GM23338 (cell line): ENCODE measurements around the gene PKP3. TPM values are rescaled to one million over a fixed set of nuclear protein-coding genes. Genes with fewer than 3 reads are reported as not detected.

Experiments
- ATAC-seq: fragments of 200-7000 bp; cut with Tn5 transposase; 3 replicates; pipeline ENCODE4 v1.9.1; 2020
- DNase-seq: peaks from one replicate; pipeline ENCODE4 v3.0.0-alpha.2; 2015; ENCODE audit warnings: low spot score
- H2AFZ ChIP-seq: fragments of 200-600 bp; sonication (generic); 2 replicates; pipeline ENCODE4 v1.8.0; 2016; ENCODE audit warnings: antibody characterized with exemption, mild to moderate bottlenecking, moderate library complexity
- H3F3A ChIP-seq: fragments of 200-600 bp; sonication (generic); replicated peaks from 2 replicates; pipeline ENCODE4 v1.8.0; 2017; ENCODE audit warnings: antibody characterized with exemption, mixed run types, low read depth
- H3K27ac ChIP-seq: fragments of 200-600 bp; sonication (generic); 2 replicates; pipeline ENCODE4 v1.6.1; 2016; ENCODE audit warnings: low read depth
- H3K27me3 ChIP-seq: fragments of 200-600 bp; sonication (generic); 2 replicates; pipeline ENCODE4 v1.8.0; 2016; ENCODE audit warnings: mild to moderate bottlenecking, mixed run types, moderate library complexity; ENCODE audit not compliant: insufficient read depth
- H3K36me3 ChIP-seq: fragments of 200-600 bp; sonication (generic); 2 replicates; pipeline ENCODE4 v1.8.0; 2016; ENCODE audit warnings: mild to moderate bottlenecking; ENCODE audit not compliant: insufficient read depth
- H3K4me1 ChIP-seq: fragments of 200-600 bp; sonication (generic); 2 replicates; pipeline ENCODE4 v1.8.0; 2016; ENCODE audit warnings: mild to moderate bottlenecking, moderate library complexity; ENCODE audit not compliant: insufficient read depth
- H3K4me2 ChIP-seq: fragments of 200-600 bp; sonication (generic); 2 replicates; pipeline ENCODE4 v1.7.1; 2017; ENCODE audit warnings: mixed run types
- H3K4me3 ChIP-seq: fragments of 200-600 bp; sonication (generic); 2 replicates; pipeline ENCODE4 v1.6.1; 2016; ENCODE audit warnings: mixed run types
- H3K79me2 ChIP-seq: fragments of 200-600 bp; sonication (generic); replicated peaks from 2 replicates; pipeline ENCODE4 v1.8.0; 2017; ENCODE audit warnings: mild to moderate bottlenecking; ENCODE audit not compliant: insufficient read depth
- H3K9me2 ChIP-seq: fragments of 200-600 bp; sonication (generic); 2 replicates; pipeline ENCODE4 v1.8.0; 2017; ENCODE audit not compliant: insufficient read depth
- H4K20me1 ChIP-seq: fragments of 200-600 bp; sonication (generic); replicated peaks from 2 replicates; pipeline ENCODE4 v1.8.0; 2017; ENCODE audit warnings: mild to moderate bottlenecking; ENCODE audit not compliant: insufficient read depth
- H3K27ac Mint-ChIP-seq: 2 replicates; pipeline ENCODE4 v1.8.0; 2020; ENCODE audit warnings: inconsistent platforms, mild to moderate bottlenecking, moderate library complexity, mixed read lengths
- H3K27me3 Mint-ChIP-seq: 3 replicates; pipeline ENCODE4 v1.8.0; 2022; ENCODE audit warnings: low read depth, mild to moderate bottlenecking, moderate library complexity, mixed read lengths, inconsistent platforms; ENCODE audit not compliant: insufficient read depth, poor library complexity
- H3K36me3 Mint-ChIP-seq: 3 replicates; pipeline ENCODE4 v1.8.0; 2021; ENCODE audit warnings: low read depth, mild to moderate bottlenecking, inconsistent platforms, moderate library complexity, mixed read lengths
- H3K4me1 Mint-ChIP-seq: 3 replicates; pipeline ENCODE4 v1.8.0; 2020; ENCODE audit warnings: mild to moderate bottlenecking, inconsistent platforms, mixed read lengths
- H3K4me3 Mint-ChIP-seq: 3 replicates; pipeline ENCODE4 v1.8.0; 2021; ENCODE audit warnings: moderate library complexity, mild to moderate bottlenecking, inconsistent platforms, mixed read lengths
- H3K9me3 Mint-ChIP-seq: 3 replicates; pipeline ENCODE4 v1.8.0; 2020; ENCODE audit warnings: moderate library complexity, mild to moderate bottlenecking, inconsistent platforms, mixed read lengths
- CREB1 ChIP-seq: fragments of 250-450 bp; sonication (Bioruptor Pico); IDR thresholded peaks from 2 replicates; pipeline ENCODE4 v1.5.0; 2020; ENCODE audit warnings: low read depth, mild to moderate bottlenecking, moderate library complexity
- ETS1 ChIP-seq: IDR thresholded peaks from 2 replicates; pipeline ENCODE4 v1.6.1; 2016; ENCODE audit warnings: antibody characterized with exemption
- EZH2 ChIP-seq: fragments of 200-600 bp; sonication (generic); IDR thresholded peaks from one replicate; pipeline ENCODE4 v1.8.0; 2017; ENCODE audit warnings: antibody characterized with exemption, mild to moderate bottlenecking, low read depth; ENCODE audit not compliant: unreplicated experiment
- EZH2phosphoT487 ChIP-seq: fragments of 200-600 bp; sonication (generic); IDR thresholded peaks from one replicate; pipeline ENCODE4 v1.8.1; 2018; ENCODE audit warnings: antibody characterized with exemption; ENCODE audit not compliant: unreplicated experiment
- JUNB ChIP-seq: IDR thresholded peaks from one replicate; pipeline ENCODE4 v1.6.1; 2016; ENCODE audit warnings: antibody characterized with exemption; ENCODE audit not compliant: unreplicated experiment
- POLR2AphosphoS5 ChIP-seq: IDR thresholded peaks from 2 replicates; pipeline ENCODE4 v1.6.1; 2016; ENCODE audit warnings: antibody characterized with exemption, low read depth
- REST ChIP-seq: IDR thresholded peaks from one replicate; pipeline ENCODE4 v1.6.1; 2018; ENCODE audit warnings: antibody characterized with exemption; ENCODE audit not compliant: unreplicated experiment
- STAT1 ChIP-seq: IDR thresholded peaks from one replicate; pipeline ENCODE4 v1.6.1; 2016; ENCODE audit warnings: antibody characterized with exemption; ENCODE audit not compliant: unreplicated experiment
- ZNF331 ChIP-seq: fragments of 250-450 bp; sonication (Bioruptor Pico); IDR thresholded peaks from 2 replicates; pipeline ENCODE4 v1.5.0; 2020; ENCODE audit warnings: low read depth, mild to moderate bottlenecking, moderate library complexity
- polyA plus RNA-seq: library from polyadenylated mRNA; unstranded; fragments of >200 nt; fragmentation: Nextera tagmentation; extraction: Ambion mirVana; gene quantifications from 2 replicates; pipeline ENCODE4 v1.2.1, GENCODE V29; 2016
- total RNA-seq: library from RNA; depleted of rRNA; stranded (reverse); fragments of >200 nt; shearing (Covaris generic); gene quantifications from 2 replicates; pipeline ENCODE4 v1.2.3, GENCODE V29; 2014
- TF ChIP-seq, protein P1 (sequence below), 2 experiments: fragments of 200-600 bp in 1 of 2; sonication (generic) in 1 of 2; conservative IDR thresholded peaks; 2 replicates each; pipeline versions ENCODE4 v1.5.1 to v1.6.1; 2016 to 2017; ENCODE audit warnings: antibody characterized with exemption in 2 of 2, low read depth in 2 of 2, mild to moderate bottlenecking in 2 of 2, moderate library complexity in 1 of 2
- TF ChIP-seq, protein P2 (sequence below): fragments of 250-450 bp; sonication (Bioruptor Pico); IDR thresholded peaks from 2 replicates; pipeline ENCODE4 v1.5.0; 2020; ENCODE audit warnings: mild to moderate bottlenecking, moderate library complexity

The PKP3 gene
- total and polyA plus RNA-seq, 2 experiments from 2014 or later: 7.2 to 23.0 TPM

DNA sequence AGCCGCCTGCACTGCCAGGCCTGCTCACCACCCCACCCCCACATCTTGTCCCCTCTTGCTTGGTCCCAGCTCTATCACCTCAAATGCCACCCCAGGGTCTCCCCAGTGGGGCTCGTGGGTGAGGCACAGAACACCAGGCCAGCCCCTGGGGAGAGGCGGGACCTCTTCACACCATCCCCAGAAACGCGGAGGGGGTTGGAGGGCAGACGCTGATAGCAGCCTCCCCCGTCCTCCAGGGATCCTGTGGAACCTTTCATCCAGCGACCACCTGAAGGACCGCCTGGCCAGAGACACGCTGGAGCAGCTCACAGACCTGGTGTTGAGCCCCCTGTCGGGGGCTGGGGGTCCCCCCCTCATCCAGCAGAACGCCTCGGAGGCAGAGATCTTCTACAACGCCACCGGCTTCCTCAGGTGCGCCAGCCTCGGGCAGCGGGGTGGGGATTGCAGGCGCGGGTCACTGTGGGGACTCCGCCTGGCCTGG lies 5.8 kb downstream of the PKP3 start (continued):
- TF ChIP-seq, protein P1, sequence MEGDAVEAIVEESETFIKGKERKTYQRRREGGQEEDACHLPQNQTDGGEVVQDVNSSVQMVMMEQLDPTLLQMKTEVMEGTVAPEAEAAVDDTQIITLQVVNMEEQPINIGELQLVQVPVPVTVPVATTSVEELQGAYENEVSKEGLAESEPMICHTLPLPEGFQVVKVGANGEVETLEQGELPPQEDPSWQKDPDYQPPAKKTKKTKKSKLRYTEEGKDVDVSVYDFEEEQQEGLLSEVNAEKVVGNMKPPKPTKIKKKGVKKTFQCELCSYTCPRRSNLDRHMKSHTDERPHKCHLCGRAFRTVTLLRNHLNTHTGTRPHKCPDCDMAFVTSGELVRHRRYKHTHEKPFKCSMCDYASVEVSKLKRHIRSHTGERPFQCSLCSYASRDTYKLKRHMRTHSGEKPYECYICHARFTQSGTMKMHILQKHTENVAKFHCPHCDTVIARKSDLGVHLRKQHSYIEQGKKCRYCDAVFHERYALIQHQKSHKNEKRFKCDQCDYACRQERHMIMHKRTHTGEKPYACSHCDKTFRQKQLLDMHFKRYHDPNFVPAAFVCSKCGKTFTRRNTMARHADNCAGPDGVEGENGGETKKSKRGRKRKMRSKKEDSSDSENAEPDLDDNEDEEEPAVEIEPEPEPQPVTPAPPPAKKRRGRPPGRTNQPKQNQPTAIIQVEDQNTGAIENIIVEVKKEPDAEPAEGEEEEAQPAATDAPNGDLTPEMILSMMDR (conservative IDR thresholded peaks at IDR 0.05; ENCODE audit: low read depth in 2 of 2): no peak
- no peak for TF ChIP-seq JUNB
- no peak for TF ChIP-seq CREB1
- TF ChIP-seq REST: no peak
- no peak for TF ChIP-seq ETS1

DNA sequence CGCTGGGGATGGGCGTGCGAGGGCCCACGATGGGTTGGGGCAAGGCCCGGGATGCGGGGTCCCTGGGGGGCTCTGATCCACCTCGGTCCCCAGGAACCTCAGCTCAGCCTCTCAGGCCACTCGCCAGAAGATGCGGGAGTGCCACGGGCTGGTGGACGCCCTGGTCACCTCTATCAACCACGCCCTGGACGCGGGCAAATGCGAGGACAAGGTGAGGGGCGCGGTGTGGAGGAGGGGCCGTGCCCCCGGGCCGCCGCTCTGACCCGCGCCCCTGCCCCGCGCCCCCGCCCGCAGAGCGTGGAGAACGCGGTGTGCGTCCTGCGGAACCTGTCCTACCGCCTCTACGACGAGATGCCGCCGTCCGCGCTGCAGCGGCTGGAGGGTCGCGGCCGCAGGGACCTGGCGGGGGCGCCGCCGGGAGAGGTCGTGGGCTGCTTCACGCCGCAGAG lies 6.3 kb downstream of the PKP3 start:
- H3K4me1 Mint-ChIP-seq: no peaks in the 10 kb centered on the region; the same call in 2 of the 3 replicates
- ATAC-seq: peak; percentile 17
- H3K36me3 Mint-ChIP-seq: peaks cover 14% of the 10 kb centered on the region
- Histone ChIP-seq H3K27ac (no peak overlapping the region), H3K9me2 (no peaks in the 10 kb centered on the region), H3K4me1 (no peaks in the 10 kb centered on the region), H2AFZ (no peak overlapping the region), H4K20me1 (no peaks in the 10 kb centered on the region), H3K4me2 (no peak overlapping the region), H3K79me2 (no peaks in the 10 kb centered on the region), H3F3A (no peaks in the 10 kb centered on the region), H3K36me3 (no peaks in the 10 kb centered on the region), H3K4me3 (no peak overlapping the region), H3K27me3 (no peaks in the 10 kb centered on the region)
- DNase-seq: no peak
- no peak overlapping the region for H3K27ac Mint-ChIP-seq
- peaks cover 24% of the 10 kb centered on the region for H3K9me3 Mint-ChIP-seq
- H3K4me3 Mint-ChIP-seq: no peak overlapping the region
- peaks cover 18% of the 10 kb centered on the region for H3K27me3 Mint-ChIP-seq
- TF ChIP-seq EZH2phosphoT487 (no peak), ETS1 (no peak), EZH2 (no peak), ZNF331 (CRISPR knock-in tag) (no peak), CREB1 (no peak), STAT1 (no peak), POLR2AphosphoS5 (no peak)
- TF ChIP-seq, protein P2, sequence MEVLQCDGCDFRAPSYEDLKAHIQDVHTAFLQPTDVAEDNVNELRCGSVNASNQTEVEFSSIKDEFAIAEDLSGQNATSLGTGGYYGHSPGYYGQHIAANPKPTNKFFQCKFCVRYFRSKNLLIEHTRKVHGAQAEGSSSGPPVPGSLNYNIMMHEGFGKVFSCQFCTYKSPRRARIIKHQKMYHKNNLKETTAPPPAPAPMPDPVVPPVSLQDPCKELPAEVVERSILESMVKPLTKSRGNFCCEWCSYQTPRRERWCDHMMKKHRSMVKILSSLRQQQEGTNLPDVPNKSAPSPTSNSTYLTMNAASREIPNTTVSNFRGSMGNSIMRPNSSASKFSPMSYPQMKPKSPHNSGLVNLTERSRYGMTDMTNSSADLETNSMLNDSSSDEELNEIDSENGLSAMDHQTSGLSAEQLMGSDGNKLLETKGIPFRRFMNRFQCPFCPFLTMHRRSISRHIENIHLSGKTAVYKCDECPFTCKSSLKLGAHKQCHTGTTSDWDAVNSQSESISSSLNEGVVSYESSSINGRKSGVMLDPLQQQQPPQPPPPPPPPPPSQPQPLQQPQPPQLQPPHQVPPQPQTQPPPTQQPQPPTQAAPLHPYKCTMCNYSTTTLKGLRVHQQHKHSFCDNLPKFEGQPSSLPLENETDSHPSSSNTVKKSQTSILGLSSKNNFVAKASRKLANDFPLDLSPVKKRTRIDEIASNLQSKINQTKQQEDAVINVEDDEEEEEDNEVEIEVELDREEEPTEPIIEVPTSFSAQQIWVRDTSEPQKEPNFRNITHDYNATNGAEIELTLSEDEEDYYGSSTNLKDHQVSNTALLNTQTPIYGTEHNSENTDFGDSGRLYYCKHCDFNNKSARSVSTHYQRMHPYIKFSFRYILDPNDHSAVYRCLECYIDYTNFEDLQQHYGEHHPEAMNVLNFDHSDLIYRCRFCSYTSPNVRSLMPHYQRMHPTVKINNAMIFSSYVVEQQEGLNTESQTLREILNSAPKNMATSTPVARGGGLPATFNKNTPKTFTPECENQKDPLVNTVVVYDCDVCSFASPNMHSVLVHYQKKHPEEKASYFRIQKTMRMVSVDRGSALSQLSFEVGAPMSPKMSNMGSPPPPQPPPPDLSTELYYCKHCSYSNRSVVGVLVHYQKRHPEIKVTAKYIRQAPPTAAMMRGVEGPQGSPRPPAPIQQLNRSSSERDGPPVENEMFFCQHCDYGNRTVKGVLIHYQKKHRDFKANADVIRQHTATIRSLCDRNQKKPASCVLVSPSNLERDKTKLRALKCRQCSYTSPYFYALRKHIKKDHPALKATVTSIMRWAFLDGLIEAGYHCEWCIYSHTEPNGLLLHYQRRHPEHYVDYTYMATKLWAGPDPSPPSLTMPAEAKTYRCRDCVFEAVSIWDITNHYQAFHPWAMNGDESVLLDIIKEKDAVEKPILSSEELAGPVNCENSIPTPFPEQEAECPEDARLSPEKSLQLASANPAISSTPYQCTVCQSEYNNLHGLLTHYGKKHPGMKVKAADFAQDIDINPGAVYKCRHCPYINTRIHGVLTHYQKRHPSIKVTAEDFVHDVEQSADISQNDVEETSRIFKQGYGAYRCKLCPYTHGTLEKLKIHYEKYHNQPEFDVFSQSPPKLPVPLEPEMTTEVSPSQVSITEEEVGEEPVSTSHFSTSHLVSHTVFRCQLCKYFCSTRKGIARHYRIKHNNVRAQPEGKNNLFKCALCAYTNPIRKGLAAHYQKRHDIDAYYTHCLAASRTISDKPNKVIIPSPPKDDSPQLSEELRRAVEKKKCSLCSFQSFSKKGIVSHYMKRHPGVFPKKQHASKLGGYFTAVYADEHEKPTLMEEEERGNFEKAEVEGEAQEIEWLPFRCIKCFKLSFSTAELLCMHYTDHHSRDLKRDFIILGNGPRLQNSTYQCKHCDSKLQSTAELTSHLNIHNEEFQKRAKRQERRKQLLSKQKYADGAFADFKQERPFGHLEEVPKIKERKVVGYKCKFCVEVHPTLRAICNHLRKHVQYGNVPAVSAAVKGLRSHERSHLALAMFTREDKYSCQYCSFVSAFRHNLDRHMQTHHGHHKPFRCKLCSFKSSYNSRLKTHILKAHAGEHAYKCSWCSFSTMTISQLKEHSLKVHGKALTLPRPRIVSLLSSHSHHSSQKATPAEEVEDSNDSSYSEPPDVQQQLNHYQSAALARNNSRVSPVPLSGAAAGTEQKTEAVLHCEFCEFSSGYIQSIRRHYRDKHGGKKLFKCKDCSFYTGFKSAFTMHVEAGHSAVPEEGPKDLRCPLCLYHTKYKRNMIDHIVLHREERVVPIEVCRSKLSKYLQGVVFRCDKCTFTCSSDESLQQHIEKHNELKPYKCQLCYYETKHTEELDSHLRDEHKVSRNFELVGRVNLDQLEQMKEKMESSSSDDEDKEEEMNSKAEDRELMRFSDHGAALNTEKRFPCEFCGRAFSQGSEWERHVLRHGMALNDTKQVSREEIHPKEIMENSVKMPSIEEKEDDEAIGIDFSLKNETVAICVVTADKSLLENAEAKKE (CRISPR knock-in tag): no peak
